SIG-M5 treated with dmso at 0.1 percent for 504 hours (cell line): ENCODE measurements around the gene TSPAN8.
"Not testable (repeated sequence)": the region's sequence is repeated elsewhere in the genome, so short reads cannot be mapped to it uniquely, and the experiment has no call there.

Experiments
- DNase-seq: peaks from one replicate; lab custom pipeline; 2025; ENCODE audit not compliant: unreplicated experiment; lab: John Stamatoyannopoulos, UW

The TSPAN8 gene

DNA sequence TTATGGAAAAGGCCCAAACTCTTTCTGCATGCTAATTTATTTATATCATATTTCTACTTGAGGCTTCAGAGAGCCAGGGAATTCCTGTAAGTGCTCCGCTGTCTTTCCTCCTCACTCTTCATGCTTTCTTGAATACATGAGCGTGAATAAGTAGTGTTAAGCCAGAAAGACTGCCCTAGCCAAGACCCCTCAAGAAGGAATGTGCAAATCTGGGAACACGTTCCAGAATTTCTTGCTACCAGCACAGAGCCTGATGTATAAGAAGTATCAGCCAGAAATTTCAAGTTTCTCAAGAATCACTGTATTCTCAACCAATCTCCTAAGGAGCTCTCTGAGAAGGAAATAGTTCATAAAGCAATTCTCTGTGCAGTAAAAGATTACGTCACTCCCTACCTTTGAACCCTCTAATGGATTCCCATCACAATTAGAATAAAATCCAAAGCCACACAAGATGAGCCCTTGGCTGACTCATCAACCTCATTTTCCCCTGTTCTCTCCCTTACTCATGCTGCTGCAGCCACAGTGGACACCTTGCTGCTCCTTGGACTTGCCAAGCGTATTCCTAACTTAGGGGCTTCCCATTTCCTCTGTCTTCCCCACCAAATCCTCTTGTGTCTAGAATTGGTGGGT lies 6.9 kb upstream of the TSPAN8 start:
- no peak for DNase-seq

DNA sequence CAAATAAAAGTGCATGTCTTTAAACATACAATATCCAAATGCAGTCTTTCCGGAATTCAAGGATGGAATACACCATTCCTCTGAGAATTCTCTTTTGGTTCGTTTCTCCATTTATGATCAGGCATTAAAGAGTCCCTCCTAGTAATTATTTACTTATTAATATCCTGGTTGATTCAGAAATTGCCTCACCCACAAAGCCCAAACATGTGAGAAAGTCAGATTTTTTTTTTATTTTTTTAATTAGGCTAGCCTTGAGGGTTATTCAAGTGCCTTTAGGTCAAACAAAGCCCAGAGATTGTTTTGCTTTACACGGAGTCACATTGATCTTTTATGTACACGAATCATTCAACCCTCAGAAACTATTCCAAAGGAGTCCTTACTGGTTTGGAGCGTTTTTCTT lies 6.4 kb upstream of the TSPAN8 start:
- DNase-seq = no peak

DNA sequence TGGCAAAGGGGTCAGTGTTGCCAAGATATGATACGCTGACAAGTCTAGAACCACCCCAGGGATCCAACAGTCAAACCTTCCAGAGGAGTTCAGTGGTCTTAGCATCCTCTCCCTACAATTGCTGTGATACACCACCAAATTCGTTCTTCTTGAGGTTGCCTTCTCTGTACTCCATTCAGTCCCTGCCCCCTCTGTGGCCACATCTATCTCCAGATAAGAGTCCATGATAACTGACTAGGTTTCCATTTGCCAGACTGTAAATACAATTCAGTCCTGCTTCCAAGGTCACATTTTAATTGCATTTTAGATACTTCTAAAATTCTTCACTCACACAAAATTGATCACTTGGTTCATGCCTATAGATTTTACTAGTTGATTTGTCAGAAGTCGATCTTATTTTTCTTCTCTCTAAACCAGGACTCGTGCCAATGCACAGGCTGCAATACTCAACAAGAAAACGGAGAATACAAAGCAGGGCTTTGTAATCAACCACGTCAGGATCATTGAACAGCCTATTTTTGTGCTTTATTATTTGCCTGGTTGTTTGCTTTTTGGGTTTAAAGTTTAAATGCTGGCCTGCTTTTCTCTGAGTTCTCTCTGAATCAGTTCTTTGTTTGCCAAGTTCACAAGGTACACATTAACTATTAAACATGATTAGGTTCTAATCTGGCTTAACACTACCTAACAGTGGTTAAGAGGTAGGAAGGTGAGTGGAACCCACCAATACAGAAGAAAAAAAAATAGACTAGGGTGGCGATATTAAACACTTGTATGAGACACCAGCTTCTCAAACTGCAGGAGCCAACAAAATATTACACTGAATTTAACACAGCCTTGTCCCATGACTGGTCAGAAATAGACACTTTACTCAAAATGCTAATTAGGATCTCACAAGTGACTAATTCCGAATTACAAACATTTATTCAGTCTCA lies 5.3 kb upstream of the TSPAN8 start:
- DNase-seq = no peak

DNA sequence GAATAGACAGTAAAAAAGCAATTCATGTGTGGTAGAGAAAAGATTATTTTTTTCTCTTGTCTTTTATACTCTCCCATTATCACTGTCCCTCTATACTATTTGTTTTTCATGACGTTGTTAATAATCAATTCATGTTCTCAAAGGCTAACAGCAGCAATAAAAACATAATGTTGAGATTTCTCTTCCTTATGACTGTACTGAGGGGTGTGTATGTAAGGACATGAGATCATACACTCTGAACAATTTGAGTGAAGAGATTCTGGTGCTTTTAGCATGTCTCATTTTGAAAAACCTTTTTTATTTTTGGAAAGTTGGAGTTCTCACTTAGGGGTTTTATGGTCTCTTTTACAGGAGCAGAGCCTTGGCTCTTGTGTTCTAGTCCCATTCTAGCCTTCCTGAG lies 3.8 kb upstream of the TSPAN8 start:
- DNase-seq = no peak

DNA sequence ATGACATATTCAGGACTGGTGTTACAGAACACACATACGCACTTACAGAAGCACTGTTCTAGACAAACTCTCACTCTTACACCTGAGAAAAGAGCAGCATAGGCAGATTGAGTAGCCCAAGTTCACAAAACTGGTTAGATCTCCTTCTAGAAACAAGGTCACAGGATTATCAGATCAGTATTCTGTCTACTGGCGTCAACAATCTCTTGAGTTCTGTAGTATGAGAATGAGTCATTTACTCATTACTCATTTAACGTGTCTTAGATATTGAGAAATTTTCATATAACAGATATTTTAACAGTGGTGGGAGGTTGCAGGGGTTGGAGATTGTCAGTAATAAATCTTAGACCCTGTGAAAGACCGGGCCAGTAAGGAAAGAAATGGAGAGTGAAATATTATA lies 2.8 kb upstream of the TSPAN8 start:
- no peak for DNase-seq

DNA sequence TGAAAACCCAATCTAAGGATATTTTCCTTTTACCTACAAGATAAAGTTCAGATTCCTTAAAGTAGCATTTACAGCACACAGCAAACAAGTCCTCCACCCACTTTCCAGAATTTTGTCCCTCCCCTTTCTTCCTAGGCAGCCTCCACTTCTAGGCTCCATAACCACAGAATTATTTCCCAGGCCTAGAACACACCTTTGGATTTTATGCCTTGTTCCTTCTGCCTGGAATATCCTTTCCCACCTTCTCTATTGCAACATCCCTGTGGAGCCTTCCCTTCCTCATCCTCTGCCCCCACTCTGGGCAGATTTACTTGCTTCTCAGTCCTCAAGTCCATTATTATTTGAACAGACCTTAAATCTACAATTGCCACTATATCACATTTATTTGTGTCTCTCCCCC lies 2.1 kb upstream of the TSPAN8 start:
- DNase-seq = no peak

DNA sequence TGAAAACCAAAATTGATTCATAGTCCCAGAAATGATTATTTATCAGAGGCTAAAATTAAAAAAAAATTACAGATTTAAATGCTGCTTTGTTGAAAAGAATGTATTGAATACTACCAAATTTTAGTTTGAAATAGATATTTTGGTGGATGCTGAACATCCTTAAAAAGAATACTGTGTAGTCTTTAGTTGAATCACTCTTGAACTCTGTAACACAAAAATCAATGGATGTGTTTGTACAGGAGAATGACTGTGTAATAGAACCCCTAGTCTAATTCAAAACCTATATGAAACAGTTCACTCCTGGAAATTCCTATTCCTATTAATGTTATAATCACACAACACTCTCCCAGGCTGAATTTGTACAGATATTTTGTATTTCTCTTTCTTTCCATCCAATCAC lies 1.5 kb upstream of the TSPAN8 start:
- DNase-seq = no peak

DNA sequence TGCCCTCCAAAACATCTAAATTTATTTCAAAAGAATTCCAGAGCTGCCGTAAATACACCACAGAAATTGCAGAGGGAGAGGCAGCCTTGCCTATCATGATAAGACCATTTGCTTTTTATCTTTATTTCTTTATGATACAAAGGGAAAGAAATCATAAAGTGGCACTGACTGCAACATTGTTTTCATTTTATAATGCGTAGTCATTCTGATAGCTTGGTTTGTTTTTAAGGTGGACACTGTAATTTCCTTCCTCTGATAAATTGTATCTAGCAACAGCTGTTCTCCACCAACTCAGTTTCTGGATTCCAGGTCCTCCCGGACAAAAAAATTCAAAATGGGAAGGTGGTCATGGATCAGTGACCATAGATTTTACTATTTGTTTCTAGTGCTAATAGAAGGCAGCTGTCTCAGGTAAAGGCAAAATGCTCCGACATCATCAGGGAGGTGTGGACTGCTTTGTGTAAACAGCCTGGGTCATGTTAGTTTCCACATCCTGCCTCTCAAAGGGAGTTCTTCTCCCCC lies 623 bp upstream of the TSPAN8 start:
- no peak for DNase-seq

DNA sequence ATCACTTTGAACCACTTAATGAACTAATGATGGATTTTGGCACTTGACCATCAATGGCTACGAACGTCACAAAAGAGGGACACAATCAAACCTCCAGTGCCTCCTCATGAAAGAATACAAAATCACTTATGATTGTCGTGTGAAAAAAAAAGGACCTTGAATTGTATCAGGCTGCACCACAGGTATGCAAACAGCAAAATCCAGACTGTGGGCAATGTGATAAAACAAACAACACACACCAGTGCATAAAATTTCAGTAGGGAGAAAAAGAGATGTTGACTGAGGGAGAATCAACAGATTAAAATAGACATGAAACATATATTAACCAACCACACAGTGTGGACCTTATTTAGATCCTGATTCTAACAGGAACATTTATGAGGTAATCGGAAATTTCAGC lies 2.6 kb downstream of the TSPAN8 start:
- no peak for DNase-seq

DNA sequence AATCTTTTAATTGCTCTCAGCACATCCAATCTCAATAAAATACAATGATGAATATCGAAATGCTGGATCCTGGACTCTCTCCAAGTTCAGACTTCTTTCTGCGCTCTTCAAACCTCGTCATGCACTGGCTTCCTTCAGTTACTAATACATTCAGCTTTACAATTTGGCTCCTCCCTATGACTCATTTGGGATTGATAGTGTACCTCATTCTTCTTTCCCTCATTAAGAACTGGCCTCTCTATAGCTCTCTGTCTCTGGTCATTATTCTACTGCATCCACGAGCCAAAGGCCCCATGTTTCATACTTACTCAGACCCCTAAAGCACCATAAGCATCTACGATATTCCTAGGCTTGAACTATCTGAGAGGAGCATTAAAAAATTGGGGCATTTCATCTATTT lies 4.9 kb downstream of the TSPAN8 start:
- DNase-seq = no peak

DNA sequence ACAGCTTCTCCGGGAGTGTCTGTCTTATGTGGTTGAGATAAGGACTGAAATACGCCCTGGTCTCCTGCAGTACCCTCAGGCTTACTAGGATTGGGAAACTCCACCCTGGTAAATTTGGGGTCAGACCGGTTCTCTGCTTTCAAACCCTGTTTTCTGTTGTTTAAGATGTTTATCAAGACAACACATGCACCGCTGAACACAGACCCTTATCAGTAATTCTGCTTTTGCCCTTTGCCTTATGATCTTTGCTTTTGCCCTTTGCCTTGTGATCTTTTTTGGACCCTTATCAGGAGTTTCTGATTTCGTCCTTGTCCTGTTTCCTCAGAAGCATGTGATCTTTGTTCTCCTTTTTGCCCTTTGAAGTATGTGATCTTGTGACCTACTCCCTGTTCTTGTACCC lies 7.8 kb downstream of the TSPAN8 start:
- DNase-seq = not testable (repeated sequence)

DNA sequence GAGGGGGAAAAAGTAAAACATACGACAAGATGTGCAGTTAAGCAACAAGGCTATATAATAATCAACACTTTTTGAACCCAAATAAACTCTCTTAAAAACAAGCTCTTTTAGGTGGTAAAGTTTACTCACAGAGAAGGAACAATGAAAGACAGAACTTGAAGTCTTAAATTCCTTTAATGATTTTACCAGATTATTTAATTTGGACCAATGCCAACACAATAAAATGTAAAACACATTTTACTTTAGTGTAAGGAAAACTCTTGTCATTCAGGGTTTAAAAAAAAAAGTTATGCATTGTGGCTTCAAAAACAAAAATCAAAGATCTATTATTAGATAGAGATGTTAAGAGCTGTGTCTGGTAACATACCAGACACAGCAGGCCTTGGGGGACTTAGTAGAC lies 13.1 kb downstream of the TSPAN8 start:
- no peak for DNase-seq

DNA sequence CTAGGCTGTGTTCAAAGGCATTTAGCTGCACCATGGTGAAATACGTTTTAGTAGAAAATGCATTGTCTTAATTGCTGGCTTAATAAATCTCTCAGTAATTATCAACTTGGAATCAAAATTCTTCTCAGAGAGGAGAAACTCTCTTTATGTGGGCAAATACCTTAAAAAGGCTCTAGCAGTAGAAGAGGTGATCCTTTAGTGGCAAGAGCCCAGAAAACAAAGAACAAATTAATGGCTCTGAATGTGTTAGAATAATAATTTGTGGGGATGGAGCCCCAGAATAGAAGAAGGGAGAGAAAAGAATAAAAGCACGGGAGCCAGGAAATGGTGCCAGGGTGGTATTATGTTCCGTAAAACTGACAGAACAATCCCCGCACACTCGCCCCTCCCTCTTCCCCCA lies 14.8 kb downstream of the TSPAN8 start:
- no peak for DNase-seq

DNA sequence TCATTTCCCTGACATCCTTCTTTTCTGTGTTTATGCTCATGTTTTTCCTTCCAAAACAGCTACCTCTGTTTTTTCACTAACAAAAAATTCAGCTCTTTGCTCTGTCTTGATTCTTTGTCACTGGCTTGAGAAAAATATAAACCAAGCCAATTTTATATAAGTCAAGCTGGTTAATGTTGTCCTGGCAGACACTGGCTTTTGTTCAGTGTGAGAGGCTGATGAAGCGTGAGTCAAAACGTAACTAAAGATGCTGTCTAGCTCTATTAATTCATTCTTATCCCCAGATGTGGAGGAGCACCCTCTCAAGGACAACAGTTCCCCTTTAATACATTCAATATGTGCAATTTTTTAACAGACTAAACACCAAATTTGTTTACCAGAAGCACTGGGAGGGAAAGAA lies 15.8 kb downstream of the TSPAN8 start:
- no peak for DNase-seq

DNA sequence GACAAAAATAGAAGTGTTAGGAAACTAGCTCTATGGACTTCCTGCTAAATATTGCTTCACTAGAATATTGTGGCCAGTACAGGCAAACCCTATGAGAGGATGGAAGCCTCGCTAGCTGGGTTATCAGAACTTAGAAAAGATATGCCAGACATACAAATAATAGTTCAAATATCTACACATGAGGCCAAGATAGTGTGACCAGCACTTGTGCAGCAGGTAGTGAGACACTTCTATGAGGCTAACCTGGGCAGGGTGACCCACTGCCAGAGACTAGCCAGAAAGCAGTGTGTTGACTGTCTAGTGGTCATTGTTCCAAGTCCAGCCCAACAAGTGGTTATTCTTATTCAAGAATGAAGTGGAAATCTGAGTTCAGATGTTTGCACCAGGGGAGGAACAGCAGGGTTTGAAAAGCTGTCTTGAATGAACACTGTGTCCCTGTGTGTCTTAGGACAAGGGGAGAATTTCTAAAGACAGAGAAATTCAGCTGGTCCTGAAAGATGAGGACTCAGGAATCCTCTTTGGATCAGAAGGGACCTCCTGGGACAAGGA lies 16.3 kb downstream of the TSPAN8 start:
- no peak for DNase-seq

DNA sequence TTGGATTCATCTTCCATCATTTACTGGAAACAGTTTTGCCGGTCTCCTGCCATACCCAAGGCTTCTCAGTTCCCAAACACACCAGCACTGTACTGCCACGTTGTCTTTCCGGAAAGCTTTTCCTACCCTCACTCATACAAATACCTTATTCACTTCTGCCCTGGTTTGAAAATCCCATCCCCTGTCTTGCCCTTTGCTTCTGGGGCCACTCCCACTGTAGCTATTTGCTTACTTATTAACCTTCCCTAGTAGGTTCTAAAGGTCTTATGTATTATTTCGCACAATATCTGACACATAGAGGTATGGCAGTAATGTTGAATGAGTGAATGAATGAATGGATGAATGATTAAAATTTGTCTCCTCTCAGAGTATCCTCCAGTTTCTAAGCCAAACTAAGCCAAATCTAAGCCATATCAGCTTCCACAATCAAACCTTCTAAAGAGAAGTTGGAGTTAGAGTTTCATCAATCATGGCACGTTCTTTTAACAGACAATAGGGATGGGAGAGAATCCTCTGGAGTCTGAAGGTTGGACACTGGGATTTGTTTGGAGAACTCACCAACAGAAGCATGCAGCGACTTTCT lies 18.6 kb downstream of the TSPAN8 start:
- DNase-seq = no peak

DNA sequence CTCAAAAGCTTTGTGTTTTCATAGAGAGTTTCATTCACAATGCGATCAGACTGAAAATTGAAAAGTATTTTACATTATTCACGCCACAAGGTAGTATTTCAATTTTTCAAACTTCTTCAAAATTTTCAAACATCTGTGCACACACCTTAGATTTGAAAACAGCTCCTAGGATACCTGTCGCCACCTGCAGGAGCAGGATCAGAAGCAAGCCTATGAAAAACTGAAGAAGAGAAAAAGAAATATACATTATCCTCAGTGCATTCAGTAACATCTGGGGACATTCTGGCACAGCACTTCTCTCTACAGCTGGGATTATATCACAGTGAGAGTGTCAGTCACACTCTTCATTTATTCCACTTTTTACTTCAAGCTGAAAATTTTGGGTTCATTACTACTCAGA lies 19.8 kb downstream of the TSPAN8 start:
- DNase-seq = no peak

DNA sequence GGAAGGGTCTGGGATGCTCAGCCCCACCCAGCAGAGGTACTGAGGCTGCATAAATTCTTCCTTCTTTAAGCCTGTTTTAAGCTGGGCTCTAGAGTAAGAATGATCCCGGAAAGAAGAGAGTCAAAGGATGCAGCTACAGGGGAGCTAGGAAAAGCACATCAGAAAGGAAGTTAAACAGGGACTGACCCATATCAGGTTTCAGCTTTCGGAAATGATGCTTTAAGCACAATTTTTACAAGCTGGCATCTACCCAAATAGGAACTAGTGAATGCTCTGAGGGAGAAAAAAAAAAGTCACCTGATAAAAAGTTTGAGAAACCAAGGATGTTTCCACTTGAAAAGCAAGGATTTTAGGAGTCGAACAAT lies 22.0 kb downstream of the TSPAN8 start:
- DNase-seq = no peak

DNA sequence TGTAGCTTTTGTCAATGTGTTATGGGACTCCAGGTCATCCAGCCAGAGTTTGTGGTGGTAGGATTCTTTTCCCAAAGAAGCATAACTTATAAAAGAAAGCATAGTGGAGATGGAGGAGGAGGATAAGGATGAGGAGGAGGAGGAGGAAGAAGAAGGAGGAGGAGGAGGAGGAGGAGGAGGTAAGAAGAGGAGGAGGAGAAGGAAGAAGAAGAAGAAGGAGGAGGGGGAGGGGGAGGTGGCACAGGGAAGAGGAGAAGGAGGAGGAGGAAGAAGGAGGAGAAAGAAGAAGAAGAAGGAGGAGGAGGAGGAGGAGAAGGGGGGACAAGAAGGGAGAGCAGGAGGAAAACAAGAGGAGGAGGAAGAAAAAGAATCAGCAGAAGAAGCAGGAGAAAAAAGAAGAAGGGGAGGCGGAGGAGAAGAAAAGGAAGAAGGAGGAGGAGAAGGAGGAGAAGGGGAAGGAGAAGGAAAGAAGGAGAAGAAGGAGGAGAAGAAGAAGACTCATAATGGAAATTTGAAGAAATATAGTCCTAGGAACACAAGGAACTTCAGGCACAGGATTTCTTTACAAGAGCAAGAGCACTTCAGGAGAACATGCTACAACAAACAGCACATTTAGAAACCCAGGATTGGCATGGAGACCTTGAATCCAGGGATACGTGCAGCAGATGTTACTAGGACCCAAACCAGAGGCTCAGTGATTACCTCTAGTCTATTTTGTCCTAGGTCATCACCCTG lies 22.6 kb downstream of the TSPAN8 start:
- DNase-seq = no peak

DNA sequence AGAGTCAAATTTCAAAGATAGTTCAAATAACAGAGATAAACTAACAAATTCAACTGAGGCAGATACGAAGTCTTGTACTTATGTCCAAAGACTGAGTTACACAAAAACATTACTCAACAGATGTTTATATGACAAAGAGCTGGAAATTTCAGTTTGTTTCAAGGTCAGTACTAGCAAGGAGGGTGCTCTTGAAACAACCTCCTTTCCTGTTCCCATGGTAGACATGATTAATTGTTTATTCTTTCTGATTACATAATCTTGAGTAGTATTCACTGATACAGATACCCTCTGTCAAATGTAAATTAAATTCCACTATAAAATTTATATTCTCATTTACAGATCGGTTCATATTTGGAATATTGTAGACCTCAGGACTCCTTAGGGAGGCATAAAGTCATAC lies 23.4 kb downstream of the TSPAN8 start:
- no peak for DNase-seq

DNA sequence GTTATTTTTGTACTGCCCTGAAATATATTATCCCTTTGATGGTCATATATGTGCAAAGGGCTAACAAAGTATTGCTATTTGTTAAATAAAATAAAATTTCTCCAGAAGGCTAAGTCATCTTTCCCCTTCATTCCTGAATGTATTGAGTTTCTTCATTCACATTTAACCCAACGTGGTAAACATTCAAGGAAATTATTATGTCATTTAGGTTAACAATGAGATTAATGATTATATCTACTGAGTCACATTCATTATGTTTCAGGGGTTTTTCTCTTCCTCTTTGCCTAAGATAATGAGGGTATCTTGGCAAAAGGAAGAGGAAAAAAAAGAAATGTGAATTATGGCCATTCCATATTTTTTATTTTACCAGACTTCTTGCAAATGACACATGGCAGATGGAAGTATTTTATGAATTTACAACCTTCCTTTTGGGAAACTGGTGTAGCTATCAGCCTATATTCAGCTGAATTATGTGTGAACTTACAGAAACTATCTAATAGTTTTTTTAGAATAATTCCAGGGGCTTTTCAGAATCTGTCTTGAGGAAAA lies 27.2 kb downstream of the TSPAN8 start:
- DNase-seq = no peak
